Activated naive CD8-positive, alpha-beta T cell treated with anti-CD3 and anti-CD28 coated beads, Interleukin-2, amount 10 ng/mL, durations not matched to agents 7 days and 5 days (primary cell): ENCODE measurements around the gene FHDC1. TPM values are rescaled to one million over a fixed set of nuclear protein-coding genes. Genes with fewer than 3 reads are reported as not detected.

Source experiments
- ATAC-seq: fragments of 150-1000 bp; cut with Tn5 transposase; one replicate; pipeline ENCODE4 v1.10.0; 2021; ENCODE audit warnings: low read depth, moderate library complexity
- POLR2A ChIA-PET: fragments of 350-600 bp; sonication (Branson Sonifier 250); formaldehyde crosslinking; loops from one replicate; lab custom pipeline; 2021; ENCODE audit warnings: antibody characterized with exemption; lab: Charles Lee
- DNase-seq: peaks from one replicate; pipeline ENCODE4 v3.0.0; 2021
- H3K27ac Mint-ChIP-seq: one replicate; pipeline ENCODE4 v1.8.0; 2022; ENCODE audit warnings: mild to moderate bottlenecking, mixed read lengths
- H3K27me3 Mint-ChIP-seq: one replicate; pipeline ENCODE4 v1.8.0; 2022; ENCODE audit warnings: mild to moderate bottlenecking, moderate library complexity, mixed read lengths
- H3K36me3 Mint-ChIP-seq: one replicate; pipeline ENCODE4 v1.8.0; 2021; ENCODE audit warnings: mild to moderate bottlenecking, mixed read lengths
- H3K4me1 Mint-ChIP-seq: one replicate; pipeline ENCODE4 v1.8.0; 2021; ENCODE audit warnings: mixed read lengths
- H3K4me3 Mint-ChIP-seq: one replicate; pipeline ENCODE4 v1.8.0; 2022; ENCODE audit warnings: mild to moderate bottlenecking, moderate library complexity, mixed read lengths
- H3K9me3 Mint-ChIP-seq: one replicate; pipeline ENCODE4 v1.8.0; 2021; ENCODE audit warnings: mixed read lengths
- total RNA-seq, 2 experiments: library from RNA; stranded (reverse); gene quantifications; one replicate each; pipeline ENCODE4 v1.2.3, GENCODE V29; 2021

Gene FHDC1
- total RNA-seq, 2 experiments from 2014 or later = 0.22 to 0.26 TPM

- POLR2A ChIA-PET = interaction anchor here (1.1 kb wide), 1 partner anchor 1404 kb away, joined by 4 read pairs; no protein-coding TSS in a partner anchor
- no peaks in the 10 kb centered on the region for H3K9me3 Mint-ChIP-seq
- no peaks in the 10 kb centered on the region for H3K4me1 Mint-ChIP-seq
- no peak overlapping the region for H3K4me3 Mint-ChIP-seq
- DNase-seq = no peak
- H3K27ac Mint-ChIP-seq = no peak overlapping the region
- H3K27me3 Mint-ChIP-seq = no peaks in the 10 kb centered on the region
- H3K36me3 Mint-ChIP-seq = no peaks in the 10 kb centered on the region
- no peak for ATAC-seq
Observed at GRCh38 chr4:152972821-152973628, 36.9 kb downstream of the FHDC1 start.

DNA sequence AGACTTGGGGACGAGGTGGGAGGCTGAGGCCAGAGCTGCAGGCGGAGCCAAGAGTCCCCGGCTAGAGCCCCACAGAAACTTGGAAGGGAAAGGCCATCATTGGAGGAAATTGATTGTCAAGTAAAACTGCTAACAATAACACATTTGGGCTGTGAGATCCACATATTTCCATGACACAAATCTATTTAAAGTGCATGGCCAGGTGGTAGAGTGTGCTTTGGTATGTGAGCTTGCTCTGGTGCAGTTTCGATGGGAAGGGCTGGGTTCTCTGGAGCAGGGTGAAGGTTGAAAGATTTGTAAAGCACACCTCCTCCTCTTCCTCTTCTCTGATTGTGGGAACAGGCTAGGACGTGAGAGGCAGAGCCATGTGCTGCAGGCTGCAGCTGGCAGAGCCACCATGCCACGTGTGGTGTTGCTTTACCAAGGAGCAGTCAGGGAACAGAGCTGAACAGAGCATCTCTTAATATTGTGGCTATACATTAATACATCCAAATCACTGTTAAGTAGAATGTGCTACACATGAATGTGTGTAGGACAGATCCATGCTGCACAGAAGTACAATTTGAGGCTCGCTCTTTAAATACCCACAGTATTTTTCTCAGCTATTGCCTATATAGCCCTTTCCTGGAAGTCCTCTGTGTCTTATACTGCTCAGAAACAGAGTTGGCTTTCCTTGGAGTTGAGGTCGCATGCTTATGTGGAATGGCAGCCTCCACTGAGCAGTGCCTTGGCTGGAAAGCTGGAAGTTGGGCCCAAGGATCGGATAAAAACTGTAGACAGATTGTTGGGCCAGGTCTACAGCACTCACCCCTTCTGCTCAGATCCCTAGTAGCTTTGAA is 37.7 kb downstream of the FHDC1 start:
- DNase-seq = no peak
- no peaks in the 10 kb centered on the region for H3K36me3 Mint-ChIP-seq
- no peaks in the 10 kb centered on the region for H3K4me1 Mint-ChIP-seq
- H3K4me3 Mint-ChIP-seq = no peak overlapping the region
- POLR2A ChIA-PET = no interaction called here
- H3K27ac Mint-ChIP-seq = no peak overlapping the region
- H3K27me3 Mint-ChIP-seq = no peaks in the 10 kb centered on the region
- no peaks in the 10 kb centered on the region for H3K9me3 Mint-ChIP-seq
- ATAC-seq = no peak

- Mint-ChIP-seq H3K36me3 (no peaks in the 10 kb centered on the region), H3K27me3 (peaks cover under 1% of the 10 kb centered on the region), H3K4me3 (no peak overlapping the region), H3K9me3 (no peaks in the 10 kb centered on the region), H3K27ac (no peak overlapping the region), H3K4me1 (no peaks in the 10 kb centered on the region)
- no peak for ATAC-seq
- no peak for DNase-seq
- POLR2A ChIA-PET = no interaction called here
Observed at GRCh38 chr4:152974468-152975379, 38.6 kb downstream of the FHDC1 start.

DNA sequence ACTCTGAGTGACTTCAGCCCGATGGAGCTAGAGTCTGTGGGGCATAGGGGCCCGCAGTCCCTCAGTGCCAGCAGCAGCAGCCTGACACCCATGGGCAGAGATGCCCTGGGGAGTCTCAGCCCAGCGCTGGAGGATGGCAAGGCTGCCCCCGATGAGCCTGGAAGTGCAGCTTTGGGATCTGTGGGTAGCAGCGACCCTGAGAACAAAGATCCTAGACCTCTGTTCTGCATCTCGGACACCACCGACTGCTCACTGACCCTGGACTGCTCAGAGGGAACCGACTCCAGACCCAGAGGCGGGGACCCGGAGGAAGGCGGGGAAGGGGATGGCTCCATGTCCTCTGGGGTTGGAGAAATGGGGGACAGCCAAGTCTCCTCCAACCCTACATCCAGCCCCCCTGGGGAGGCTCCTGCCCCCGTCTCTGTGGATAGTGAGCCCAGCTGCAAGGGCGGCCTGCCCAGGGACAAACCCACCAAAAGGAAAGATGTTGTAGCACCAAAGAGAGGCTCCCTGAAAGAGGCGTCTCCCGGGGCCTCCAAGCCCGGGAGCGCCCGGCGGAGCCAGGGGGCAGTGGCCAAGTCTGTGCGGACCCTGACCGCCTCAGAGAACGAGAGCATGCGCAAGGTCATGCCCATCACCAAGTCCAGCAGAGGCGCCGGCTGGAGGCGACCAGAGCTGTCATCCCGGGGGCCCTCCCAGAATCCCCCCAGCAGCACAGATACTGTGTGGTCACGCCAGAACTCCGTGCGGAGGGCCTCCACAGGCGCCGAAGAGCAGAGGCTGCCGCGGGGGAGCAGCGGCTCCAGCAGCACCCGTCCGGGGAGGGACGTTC is 39.5 kb downstream of the FHDC1 start:
- no peak for DNase-seq
- Mint-ChIP-seq H3K4me3 (no peak overlapping the region), H3K36me3 (no peaks in the 10 kb centered on the region), H3K27me3 (peaks cover 4% of the 10 kb centered on the region), H3K27ac (no peak overlapping the region), H3K9me3 (no peaks in the 10 kb centered on the region), H3K4me1 (no peaks in the 10 kb centered on the region)
- ATAC-seq = no peak
- POLR2A ChIA-PET = no interaction called here

GRCh38 chr4:152976212-152976761 is 40.2 kb downstream of the FHDC1 start:
- no peaks in the 10 kb centered on the region for H3K9me3 Mint-ChIP-seq
- no peak overlapping the region for H3K4me3 Mint-ChIP-seq
- no peaks in the 10 kb centered on the region for H3K4me1 Mint-ChIP-seq
- no peak overlapping the region for H3K27ac Mint-ChIP-seq
- DNase-seq = no peak
- POLR2A ChIA-PET = no interaction called here
- no peak for ATAC-seq
- peaks cover 4% of the 10 kb centered on the region for H3K27me3 Mint-ChIP-seq
- no peaks in the 10 kb centered on the region for H3K36me3 Mint-ChIP-seq

- ATAC-seq (no peak), DNase-seq (no peak)
- Mint-ChIP-seq H3K27ac (no peak overlapping the region), H3K27me3 (peaks cover 4% of the 10 kb centered on the region), H3K4me1 (no peaks in the 10 kb centered on the region), H3K4me3 (no peak overlapping the region), H3K9me3 (no peaks in the 10 kb centered on the region), H3K36me3 (no peaks in the 10 kb centered on the region)
- POLR2A ChIA-PET = no interaction called here
Observed at GRCh38 chr4:152979731-152980330, 43.7 kb downstream of the FHDC1 start.

DNA sequence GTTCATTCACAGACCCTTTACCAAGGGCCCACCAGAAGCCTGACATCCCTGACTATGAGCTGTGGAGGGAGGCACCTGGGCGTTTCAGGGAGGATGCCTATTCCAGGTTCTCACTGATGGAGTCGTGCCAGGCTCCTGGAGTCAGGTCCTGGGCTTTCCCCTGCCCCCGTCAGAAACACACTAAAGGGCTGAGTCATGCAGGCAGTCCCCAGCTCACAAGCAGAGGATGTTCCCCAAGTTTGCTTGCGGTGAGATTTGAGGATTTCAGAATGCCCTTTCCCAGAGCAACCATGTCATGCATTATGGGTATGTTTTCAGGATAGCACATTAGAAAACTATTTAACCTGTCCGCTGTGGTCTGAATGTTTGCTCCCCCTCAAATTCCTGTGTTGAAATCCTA is 45.2 kb downstream of the FHDC1 start:
- H3K4me3 Mint-ChIP-seq = no peak overlapping the region
- H3K9me3 Mint-ChIP-seq = no peaks in the 10 kb centered on the region
- DNase-seq (no peak), ATAC-seq (no peak)
- peaks cover 4% of the 10 kb centered on the region for H3K27me3 Mint-ChIP-seq
- H3K27ac Mint-ChIP-seq = no peak overlapping the region
- H3K36me3 Mint-ChIP-seq = no peaks in the 10 kb centered on the region
- no peaks in the 10 kb centered on the region for H3K4me1 Mint-ChIP-seq
- POLR2A ChIA-PET = no interaction called here

GRCh38 chr4:152981842-152982241 is 45.7 kb downstream of the FHDC1 start:
- no peak overlapping the region for H3K4me3 Mint-ChIP-seq
- DNase-seq (no peak), ATAC-seq (no peak)
- no peaks in the 10 kb centered on the region for H3K4me1 Mint-ChIP-seq
- no peaks in the 10 kb centered on the region for H3K36me3 Mint-ChIP-seq
- no peaks in the 10 kb centered on the region for H3K9me3 Mint-ChIP-seq
- no peak overlapping the region for H3K27ac Mint-ChIP-seq
- POLR2A ChIA-PET = no interaction called here
- H3K27me3 Mint-ChIP-seq = peaks cover 4% of the 10 kb centered on the region

DNA sequence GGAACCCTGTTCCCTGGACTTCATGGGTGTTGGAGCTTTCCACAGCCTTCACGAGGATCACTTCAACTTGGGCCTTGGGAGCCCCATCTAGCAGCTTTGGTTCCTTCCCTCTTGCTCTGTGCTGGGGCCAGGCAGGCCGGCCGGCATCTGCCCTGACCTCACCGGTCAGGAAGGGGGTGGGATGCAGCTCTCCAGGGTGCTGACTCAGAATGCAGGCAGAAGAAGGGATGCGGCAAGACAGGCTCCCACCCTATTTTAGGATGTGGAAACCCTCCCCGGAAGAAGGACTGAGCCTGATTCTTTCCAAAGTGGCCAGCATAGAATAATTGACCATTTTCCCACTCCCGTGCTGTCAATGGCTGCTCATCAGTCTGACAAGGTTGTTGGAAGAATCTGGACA is 47.1 kb downstream of the FHDC1 start:
- H3K4me1 Mint-ChIP-seq = no peaks in the 10 kb centered on the region
- DNase-seq (no peak), ATAC-seq (no peak)
- H3K9me3 Mint-ChIP-seq = no peaks in the 10 kb centered on the region
- no peak overlapping the region for H3K4me3 Mint-ChIP-seq
- H3K27ac Mint-ChIP-seq = no peak overlapping the region
- POLR2A ChIA-PET = no interaction called here
- H3K36me3 Mint-ChIP-seq = no peaks in the 10 kb centered on the region
- peaks cover 7% of the 10 kb centered on the region for H3K27me3 Mint-ChIP-seq

DNA sequence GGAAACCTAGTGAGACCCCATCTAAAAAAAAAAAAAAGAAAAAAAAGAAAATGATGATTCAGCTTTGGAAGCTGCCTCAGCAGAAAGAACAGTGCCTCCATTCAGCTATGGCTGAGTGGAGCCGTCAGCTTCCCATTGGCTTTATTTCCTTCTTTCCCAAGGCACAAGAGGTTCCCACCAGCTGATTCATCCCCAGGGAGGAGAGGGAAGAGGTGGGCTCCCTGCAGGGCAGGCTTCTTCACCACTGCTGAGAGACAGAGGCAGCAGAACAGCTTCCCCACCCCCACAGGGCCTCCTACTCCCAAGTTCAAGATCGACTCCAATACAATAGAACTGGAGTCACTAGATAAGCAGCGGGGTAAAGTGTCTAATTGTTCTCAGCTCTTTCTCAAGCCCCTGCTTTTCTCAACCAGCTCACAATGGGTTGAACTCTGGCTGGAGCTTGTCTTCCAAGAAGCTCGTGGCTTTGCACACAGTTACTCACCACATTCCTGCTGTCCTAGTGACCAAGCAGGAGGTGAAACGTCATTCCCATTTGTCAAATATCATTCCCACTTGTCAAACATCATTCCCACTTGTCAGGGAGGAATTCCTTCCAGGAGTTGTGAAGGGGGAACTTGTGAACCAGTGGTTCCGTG is 47.8 kb downstream of the FHDC1 start:
- no peaks in the 10 kb centered on the region for H3K9me3 Mint-ChIP-seq
- POLR2A ChIA-PET = no interaction called here
- H3K36me3 Mint-ChIP-seq = no peaks in the 10 kb centered on the region
- peaks cover 7% of the 10 kb centered on the region for H3K27me3 Mint-ChIP-seq
- H3K4me1 Mint-ChIP-seq = no peaks in the 10 kb centered on the region
- no peak for ATAC-seq
- H3K4me3 Mint-ChIP-seq = no peak overlapping the region
- no peak for DNase-seq
- H3K27ac Mint-ChIP-seq = no peak overlapping the region

- ATAC-seq (no peak), DNase-seq (no peak)
- Mint-ChIP-seq H3K27ac (no peak overlapping the region), H3K4me3 (no peak overlapping the region), H3K36me3 (no peaks in the 10 kb centered on the region), H3K4me1 (no peaks in the 10 kb centered on the region), H3K27me3 (peaks cover 4% of the 10 kb centered on the region), H3K9me3 (no peaks in the 10 kb centered on the region)
- POLR2A ChIA-PET = no interaction called here
Observed at GRCh38 chr4:152988721-152989553, 52.8 kb downstream of the FHDC1 start.
